Stimulated activated naive B cell treated with anti-CD40 and anti-IgM and Interleukin-4, amounts not matched to agents 10 μg/mL and 1 μg/mL and 100 μg/mL, for 72 hours (primary cell): ENCODE data around the gene MKI67.
A peak's percentile ranks its signal among the peaks of the same experiment; 100 is the strongest.
"Not testable (repeated sequence)": the region's sequence is repeated elsewhere in the genome, so short reads cannot be mapped to it uniquely, and the experiment has no call there.

Experiments used
- ATAC-seq, 2 donors: fragments of 150-1000 bp; cut with Tn5 transposase; replicated peaks; 2 replicates each; pipeline ENCODE4 v1.10.0; 2021; ENCODE audit warnings: moderate library complexity in 1 of 2
- DNase-seq: peaks from one replicate; pipeline ENCODE4 v3.0.0; 2021
- H3K27ac Mint-ChIP-seq: one replicate; pipeline ENCODE4 v1.8.0; 2022; ENCODE audit warnings: mild to moderate bottlenecking, mixed read lengths
- H3K27me3 Mint-ChIP-seq, 2 donors: one replicate each; pipeline ENCODE4 v1.8.0; 2022; ENCODE audit warnings: mixed read lengths in 2 of 2
- H3K36me3 Mint-ChIP-seq, 2 donors: one replicate each; pipeline ENCODE4 v1.8.0; 2022; ENCODE audit warnings: mixed read lengths in 2 of 2, mild to moderate bottlenecking in 1 of 2
- H3K4me1 Mint-ChIP-seq, 2 donors: one replicate each; pipeline ENCODE4 v1.8.0; 2022; ENCODE audit warnings: mixed read lengths in 2 of 2, mild to moderate bottlenecking in 1 of 2
- H3K4me3 Mint-ChIP-seq, 2 donors: one replicate each; pipeline ENCODE4 v1.8.0; 2022; ENCODE audit warnings: mild to moderate bottlenecking in 2 of 2, mixed read lengths in 2 of 2, moderate library complexity in 1 of 2
- H3K9me3 Mint-ChIP-seq, 2 donors: one replicate each; pipeline ENCODE4 v1.8.0; 2022; ENCODE audit warnings: mixed read lengths in 2 of 2, mild to moderate bottlenecking in 1 of 2

The MKI67 gene

GRCh38 chr10:128105383-128105782 lies 20.8 kb downstream of the MKI67 start:
- no peaks in the 10 kb centered on the region for H3K36me3 Mint-ChIP-seq
- no peaks in the 10 kb centered on the region for H3K27me3 Mint-ChIP-seq
- no peaks in the 10 kb centered on the region for H3K9me3 Mint-ChIP-seq
- DNase-seq = no peak
- H3K27ac Mint-ChIP-seq = no peak overlapping the region
- no peaks in the 10 kb centered on the region for H3K4me1 Mint-ChIP-seq
- no peak for ATAC-seq
- no peak overlapping the region for H3K4me3 Mint-ChIP-seq

GRCh38 chr10:128103229-128103714 lies 23.0 kb downstream of the MKI67 start:
- no peak overlapping the region for H3K4me3 Mint-ChIP-seq
- DNase-seq = no peak
- ATAC-seq = no peak
- peaks cover 0 to under 1% of the 10 kb centered on the region in 2 donors for H3K4me1 Mint-ChIP-seq
- H3K9me3 Mint-ChIP-seq = no peaks in the 10 kb centered on the region
- no peaks in the 10 kb centered on the region for H3K36me3 Mint-ChIP-seq
- no peak overlapping the region for H3K27ac Mint-ChIP-seq
- no peaks in the 10 kb centered on the region for H3K27me3 Mint-ChIP-seq

GRCh38 chr10:128102480-128103228 lies 23.6 kb downstream of the MKI67 start:
- no peaks in the 10 kb centered on the region for H3K9me3 Mint-ChIP-seq
- DNase-seq = no peak
- no peak overlapping the region for H3K4me3 Mint-ChIP-seq
- no peak overlapping the region for H3K27ac Mint-ChIP-seq
- peaks cover 0 to 3% of the 10 kb centered on the region in 2 donors for H3K36me3 Mint-ChIP-seq
- ATAC-seq = no peak
- H3K4me1 Mint-ChIP-seq = peaks cover 4 to 5% of the 10 kb centered on the region in 2 donors
- H3K27me3 Mint-ChIP-seq = no peaks in the 10 kb centered on the region

- H3K9me3 Mint-ChIP-seq = no peaks in the 10 kb centered on the region
- H3K4me3 Mint-ChIP-seq = no peak overlapping the region
- ATAC-seq (no peak), DNase-seq (no peak)
- H3K36me3 Mint-ChIP-seq = peaks cover 0 to 3% of the 10 kb centered on the region in 2 donors
- no peaks in the 10 kb centered on the region for H3K27me3 Mint-ChIP-seq
- peaks cover 5% of the 10 kb centered on the region in 2 donors for H3K4me1 Mint-ChIP-seq
- no peak overlapping the region for H3K27ac Mint-ChIP-seq
These were observed 24.3 kb downstream of the MKI67 start for GRCh38 chr10:128101901-128102300.

- ATAC-seq = no peak
- Mint-ChIP-seq H3K27me3 (no peaks in the 10 kb centered on the region), H3K27ac (no peak overlapping the region), H3K9me3 (no peaks in the 10 kb centered on the region), H3K4me1 (peaks cover 8 to 10% of the 10 kb centered on the region in 2 donors), H3K36me3 (peaks cover 0 to 3% of the 10 kb centered on the region in 2 donors), H3K4me3 (no peak overlapping the region)
- no peak for DNase-seq
These were observed 26.3 kb downstream of the MKI67 start for GRCh38 chr10:128099901-128100300.

GRCh38 chr10:128098631-128099030 lies 27.6 kb downstream of the MKI67 start:
- no peak for ATAC-seq
- no peak overlapping the region for H3K4me3 Mint-ChIP-seq
- H3K9me3 Mint-ChIP-seq = no peaks in the 10 kb centered on the region
- DNase-seq = no peak
- H3K27me3 Mint-ChIP-seq = no peaks in the 10 kb centered on the region
- H3K4me1 Mint-ChIP-seq = peaks cover 8 to 10% of the 10 kb centered on the region in 2 donors
- H3K36me3 Mint-ChIP-seq = peaks cover 0 to 3% of the 10 kb centered on the region in 2 donors
- H3K27ac Mint-ChIP-seq = no peak overlapping the region

GRCh38 chr10:128097783-128098182 lies 28.4 kb downstream of the MKI67 start:
- H3K36me3 Mint-ChIP-seq = peaks cover 0 to 3% of the 10 kb centered on the region in 2 donors
- H3K27me3 Mint-ChIP-seq = no peaks in the 10 kb centered on the region
- ATAC-seq (no peak), DNase-seq (no peak)
- no peaks in the 10 kb centered on the region for H3K9me3 Mint-ChIP-seq
- peaks cover 8 to 10% of the 10 kb centered on the region in 2 donors for H3K4me1 Mint-ChIP-seq
- H3K4me3 Mint-ChIP-seq = no peak overlapping the region
- no peak overlapping the region for H3K27ac Mint-ChIP-seq

GRCh38 chr10:128096486-128097199 lies 29.6 kb downstream of the MKI67 start:
- peaks cover 0 to 3% of the 10 kb centered on the region in 2 donors for H3K36me3 Mint-ChIP-seq
- peaks cover 8 to 10% of the 10 kb centered on the region in 2 donors for H3K4me1 Mint-ChIP-seq
- DNase-seq = no peak
- H3K27me3 Mint-ChIP-seq = no peaks in the 10 kb centered on the region
- no peak overlapping the region for H3K27ac Mint-ChIP-seq
- no peaks in the 10 kb centered on the region for H3K9me3 Mint-ChIP-seq
- no peak overlapping the region for H3K4me3 Mint-ChIP-seq
- no peak for ATAC-seq

GRCh38 chr10:128095753-128096469 lies 30.3 kb downstream of the MKI67 start:
- Mint-ChIP-seq H3K36me3 (peaks cover 0 to 3% of the 10 kb centered on the region in 2 donors), H3K4me3 (no peak overlapping the region)

GRCh38 chr10:128095027-128095752 lies 31.0 kb downstream of the MKI67 start:
- no peaks in the 10 kb centered on the region for H3K9me3 Mint-ChIP-seq
- H3K4me1 Mint-ChIP-seq = peaks cover 8 to 10% of the 10 kb centered on the region in 2 donors
- ATAC-seq = peak in 1 of 2 donors; percentile 14
- no peak overlapping the region for H3K4me3 Mint-ChIP-seq
- H3K36me3 Mint-ChIP-seq = peaks cover 0 to 3% of the 10 kb centered on the region in 2 donors
- DNase-seq = no peak
- no peaks in the 10 kb centered on the region for H3K27me3 Mint-ChIP-seq
- no peak overlapping the region for H3K27ac Mint-ChIP-seq

More at GRCh38 chr10:128095753-128096469, 30.3 kb downstream of the MKI67 start:
- no peaks in the 10 kb centered on the region for H3K27me3 Mint-ChIP-seq
- DNase-seq (no peak), ATAC-seq (peak in 1 of 2 donors; percentile 12)
- H3K4me1 Mint-ChIP-seq = peaks cover 8 to 10% of the 10 kb centered on the region in 2 donors
- no peaks in the 10 kb centered on the region for H3K9me3 Mint-ChIP-seq
- H3K27ac Mint-ChIP-seq = no peak overlapping the region

GRCh38 chr10:128094596-128094995 lies 31.6 kb downstream of the MKI67 start:
- not testable (repeated sequence) for H3K36me3 Mint-ChIP-seq, H3K27me3 Mint-ChIP-seq, H3K4me3 Mint-ChIP-seq, H3K27ac Mint-ChIP-seq, ATAC-seq, H3K9me3 Mint-ChIP-seq, DNase-seq
- H3K4me1 Mint-ChIP-seq = peaks cover 8 to 10% of the 10 kb centered on the region in 2 donors

GRCh38 chr10:128092454-128092853 lies 33.8 kb downstream of the MKI67 start:
- Mint-ChIP-seq H3K27ac (no peak overlapping the region), H3K4me3 (no peak overlapping the region), H3K36me3 (no peaks in the 10 kb centered on the region), H3K27me3 (no peaks in the 10 kb centered on the region), H3K4me1 (peaks cover 4 to 5% of the 10 kb centered on the region in 2 donors), H3K9me3 (no peaks in the 10 kb centered on the region)
- no peak for ATAC-seq
- no peak for DNase-seq

- ATAC-seq (no peak), DNase-seq (no peak)
- H3K4me1 Mint-ChIP-seq = peaks cover 4 to 7% of the 10 kb centered on the region in 2 donors
- no peak overlapping the region for H3K27ac Mint-ChIP-seq
- H3K27me3 Mint-ChIP-seq = no peaks in the 10 kb centered on the region
- no peaks in the 10 kb centered on the region for H3K36me3 Mint-ChIP-seq
- H3K4me3 Mint-ChIP-seq = no peak overlapping the region
- H3K9me3 Mint-ChIP-seq = no peaks in the 10 kb centered on the region
These were observed 34.5 kb downstream of the MKI67 start for GRCh38 chr10:128091636-128092210.
